PC-3 (cell line): ENCODE measurements around the gene FLYWCH2.
A peak's percentile ranks its signal among the peaks of the same experiment; 100 is the strongest.

ENCODE experiments used
- EZH2 ChIP-seq: fragments of 300-600 bp; sonication (generic); IDR thresholded peaks from one replicate; pipeline ENCODE4 v1.6.1; 2017; ENCODE audit warnings: antibody characterized with exemption, mild to moderate bottlenecking, low read length; ENCODE audit not compliant: unreplicated experiment
- EZH2phosphoT487 ChIP-seq: fragments of 300-600 bp; sonication (generic); IDR thresholded peaks from 2 replicates; pipeline ENCODE4 v1.6.1; 2018; ENCODE audit warnings: mild to moderate bottlenecking, antibody characterized with exemption, low read length, borderline replicate concordance
- TF ChIP-seq, protein P1 (sequence below): fragments of 300-600 bp; sonication (generic); conservative IDR thresholded peaks from 2 replicates; pipeline ENCODE4 v1.5.1; 2017; ENCODE audit warnings: antibody characterized with exemption, low read depth, mild to moderate bottlenecking, low read length

DNA sequence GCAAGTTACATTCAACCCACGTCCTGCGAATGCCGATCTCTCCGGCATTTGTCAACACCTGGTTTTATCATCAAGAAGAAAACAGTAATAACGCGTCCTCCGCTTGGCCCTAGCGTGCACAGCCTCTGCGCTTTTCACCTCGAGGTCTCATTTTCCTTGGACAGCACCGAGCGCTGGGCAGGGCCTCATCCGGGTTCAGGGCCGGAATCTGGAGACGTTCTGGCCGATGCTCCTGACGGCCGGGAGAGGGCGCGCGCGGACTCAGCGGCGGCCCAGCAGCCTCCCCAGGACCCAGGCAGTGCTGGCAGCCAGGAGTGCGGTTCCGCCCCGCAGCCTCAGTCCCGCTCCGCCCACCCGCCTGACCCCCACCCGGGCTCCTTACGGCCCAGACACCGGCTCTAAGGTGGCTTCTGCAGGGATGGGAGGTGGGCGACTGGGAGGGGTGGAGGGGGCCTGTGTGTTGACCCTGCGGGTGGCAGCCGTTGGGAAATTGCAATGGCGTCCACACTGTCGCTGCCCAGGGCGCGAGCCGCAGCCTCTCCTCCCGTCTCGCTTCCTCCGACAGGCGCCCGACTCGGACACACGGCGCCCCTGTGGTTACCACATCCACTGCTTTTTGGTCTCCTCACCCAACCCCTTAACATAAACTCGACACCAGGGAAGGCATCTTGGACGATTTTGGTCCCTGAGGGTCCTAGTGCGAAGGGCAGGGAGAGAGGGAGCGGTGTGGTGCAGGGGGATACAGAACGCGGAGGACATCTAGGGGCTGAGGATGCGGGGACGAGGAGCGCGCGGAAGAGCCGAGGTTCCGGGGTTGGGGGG lies 21.3 kb downstream of the FLYWCH2 start:
- TF ChIP-seq, protein P1, sequence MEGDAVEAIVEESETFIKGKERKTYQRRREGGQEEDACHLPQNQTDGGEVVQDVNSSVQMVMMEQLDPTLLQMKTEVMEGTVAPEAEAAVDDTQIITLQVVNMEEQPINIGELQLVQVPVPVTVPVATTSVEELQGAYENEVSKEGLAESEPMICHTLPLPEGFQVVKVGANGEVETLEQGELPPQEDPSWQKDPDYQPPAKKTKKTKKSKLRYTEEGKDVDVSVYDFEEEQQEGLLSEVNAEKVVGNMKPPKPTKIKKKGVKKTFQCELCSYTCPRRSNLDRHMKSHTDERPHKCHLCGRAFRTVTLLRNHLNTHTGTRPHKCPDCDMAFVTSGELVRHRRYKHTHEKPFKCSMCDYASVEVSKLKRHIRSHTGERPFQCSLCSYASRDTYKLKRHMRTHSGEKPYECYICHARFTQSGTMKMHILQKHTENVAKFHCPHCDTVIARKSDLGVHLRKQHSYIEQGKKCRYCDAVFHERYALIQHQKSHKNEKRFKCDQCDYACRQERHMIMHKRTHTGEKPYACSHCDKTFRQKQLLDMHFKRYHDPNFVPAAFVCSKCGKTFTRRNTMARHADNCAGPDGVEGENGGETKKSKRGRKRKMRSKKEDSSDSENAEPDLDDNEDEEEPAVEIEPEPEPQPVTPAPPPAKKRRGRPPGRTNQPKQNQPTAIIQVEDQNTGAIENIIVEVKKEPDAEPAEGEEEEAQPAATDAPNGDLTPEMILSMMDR = peak; percentile 69
- TF ChIP-seq EZH2phosphoT487 (no peak), EZH2 (no peak)
